ES-I3 (cell line): ENCODE measurements around the gene CCDC88B.

Source experiments
- H3K36me3 ChIP-seq: 2 replicates; pipeline ENCODE4 v1.6.1; 2013; ENCODE audit warnings: mild to moderate bottlenecking, low read length, control low read depth, moderate library complexity; ENCODE audit not compliant: insufficient read depth
- H3K4me1 ChIP-seq: 2 replicates; pipeline ENCODE4 v1.6.1; 2013; ENCODE audit warnings: mild to moderate bottlenecking, control low read depth, low read length; ENCODE audit not compliant: insufficient read depth
- H3K9ac ChIP-seq: 2 replicates; pipeline ENCODE4 v1.6.1; 2013; ENCODE audit warnings: low read depth, mild to moderate bottlenecking, low read length, moderate library complexity
- H3K9me3 ChIP-seq: 2 replicates; pipeline ENCODE4 v1.6.1; 2013; ENCODE audit warnings: mild to moderate bottlenecking, low read length, moderate library complexity; ENCODE audit not compliant: control insufficient read depth, insufficient read depth

The CCDC88B gene

DNA sequence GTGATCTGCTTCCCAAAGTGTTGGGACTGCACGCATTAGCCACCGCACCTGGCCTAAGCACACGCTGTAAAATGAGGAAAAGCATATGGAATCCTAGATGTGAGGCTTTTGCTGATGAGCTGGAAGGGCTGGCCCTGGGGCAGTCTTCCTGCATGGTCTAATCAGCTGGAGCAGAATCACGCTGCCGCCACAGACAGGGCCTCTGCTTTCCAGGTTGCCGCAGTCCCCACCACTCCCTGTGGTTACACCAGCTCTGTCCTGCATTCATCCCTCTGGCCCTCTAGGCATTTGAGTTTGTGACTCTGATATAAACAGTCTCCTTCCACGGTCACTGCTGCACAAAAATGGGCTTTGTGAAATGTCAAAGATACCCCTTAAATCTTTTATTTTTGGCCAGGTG is 36.1 kb downstream of the CCDC88B start:
- H3K36me3 ChIP-seq = no peaks in the 10 kb centered on the region

DNA sequence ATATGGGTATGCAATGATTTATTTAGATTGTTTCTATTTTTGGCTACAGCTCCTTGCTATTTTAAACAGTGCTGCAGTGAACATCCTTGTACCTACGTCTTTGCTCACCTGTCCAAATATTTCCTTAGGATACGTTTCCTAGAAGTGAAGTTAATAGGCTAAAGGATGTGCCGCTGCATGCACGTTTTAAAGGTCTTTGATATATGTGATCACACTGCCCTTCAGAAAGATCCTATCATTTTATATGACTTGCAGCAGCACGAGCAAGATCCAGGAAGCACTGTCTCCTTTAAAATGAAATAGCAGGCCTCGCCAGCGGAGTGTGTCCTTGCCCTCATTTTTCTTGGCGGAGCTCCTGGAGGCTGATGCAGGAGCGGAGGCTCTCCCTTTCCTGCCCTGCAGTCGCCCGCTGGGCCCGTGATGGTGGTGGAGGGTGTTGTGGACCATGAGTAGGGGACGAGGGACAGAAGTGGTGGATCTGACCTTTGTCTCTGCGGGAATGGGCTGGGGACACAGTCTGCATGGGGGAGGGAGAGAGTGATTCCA is 38.4 kb downstream of the CCDC88B start:
- Histone ChIP-seq H3K36me3 (no peaks in the 10 kb centered on the region), H3K4me1 (peaks cover 4% of the 10 kb centered on the region; the same call in 1 of the 2 replicates), H3K9ac (no peak overlapping the region), H3K9me3 (no peaks in the 10 kb centered on the region)

More for the DNA sequence above, 36.1 kb downstream of the CCDC88B start:
- H3K9me3 ChIP-seq = no peaks in the 10 kb centered on the region
- peaks cover 8% of the 10 kb centered on the region; the same call in 1 of the 2 replicates for H3K4me1 ChIP-seq
- no peak overlapping the region for H3K9ac ChIP-seq

DNA sequence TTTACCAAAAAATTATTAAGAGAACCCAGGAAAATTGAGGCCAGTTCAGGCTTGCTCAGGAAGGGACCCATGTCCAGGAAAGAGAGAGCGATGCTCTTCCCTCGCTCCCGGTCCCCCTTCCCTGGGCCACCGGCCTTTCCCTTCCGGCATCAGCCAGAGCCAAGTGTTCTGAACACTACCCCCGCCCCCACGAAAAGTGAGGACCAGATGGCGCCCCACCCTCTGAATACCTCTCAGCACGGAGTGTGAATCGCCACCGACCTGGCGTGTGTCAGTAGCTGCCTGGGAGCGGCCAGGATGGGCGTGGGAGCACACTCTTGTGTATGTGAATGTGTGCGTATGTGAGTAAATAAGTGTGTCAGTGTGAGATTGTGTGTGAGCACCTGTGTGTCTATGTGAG is 39.2 kb downstream of the CCDC88B start:
- Histone ChIP-seq H3K36me3 (no peaks in the 10 kb centered on the region), H3K4me1 (peaks cover 3% of the 10 kb centered on the region; the same call in 1 of the 2 replicates), H3K9ac (no peak overlapping the region), H3K9me3 (no peaks in the 10 kb centered on the region)

DNA sequence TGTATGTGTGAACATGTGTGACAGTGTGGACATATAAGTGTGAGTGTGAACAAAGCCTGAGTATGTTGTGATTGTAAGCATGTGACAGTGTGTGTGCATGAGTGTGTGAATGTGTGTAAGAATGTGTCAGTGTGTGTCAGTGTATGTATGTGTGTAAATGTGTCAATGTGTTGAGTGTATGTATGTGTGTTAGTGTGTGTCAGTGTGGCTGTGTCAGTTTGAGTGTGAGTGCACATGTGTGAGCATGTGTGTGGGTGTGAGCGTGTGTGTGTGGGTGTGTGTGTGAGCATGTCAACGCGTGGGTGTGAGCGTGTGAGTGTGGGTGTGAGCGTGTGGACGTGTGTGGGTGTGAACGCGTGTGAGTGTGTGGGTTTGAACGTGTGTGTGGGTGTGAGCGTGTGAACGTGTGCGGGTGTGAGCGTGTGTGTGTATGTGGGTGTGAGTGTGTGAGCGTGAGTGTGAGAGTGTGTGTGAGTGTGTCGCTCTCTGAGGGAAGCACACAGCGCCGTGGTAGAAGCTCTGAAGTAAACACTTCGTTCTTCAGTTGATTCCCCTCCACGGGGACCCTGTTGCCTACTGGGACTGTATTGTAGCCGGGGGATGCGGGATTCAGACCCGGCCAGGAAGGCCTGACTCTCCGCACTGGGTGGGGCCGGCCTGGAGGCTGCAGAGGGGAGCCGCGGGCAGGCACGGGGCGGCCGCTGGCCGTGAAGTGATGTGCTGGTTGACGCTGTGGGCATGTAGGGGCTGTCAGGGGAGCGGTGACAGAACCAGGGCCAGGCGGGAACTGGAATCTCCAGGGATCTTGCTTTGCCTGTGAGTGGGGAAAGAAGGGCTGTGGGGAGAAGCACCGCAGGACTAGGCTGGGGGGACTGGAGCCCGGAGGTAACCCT is 40.1 kb downstream of the CCDC88B start:
- Histone ChIP-seq H3K36me3 (no peaks in the 10 kb centered on the region), H3K9ac (no peak overlapping the region), H3K4me1 (peaks cover 6% of the 10 kb centered on the region; the same call in 1 of the 2 replicates), H3K9me3 (no peaks in the 10 kb centered on the region)

DNA sequence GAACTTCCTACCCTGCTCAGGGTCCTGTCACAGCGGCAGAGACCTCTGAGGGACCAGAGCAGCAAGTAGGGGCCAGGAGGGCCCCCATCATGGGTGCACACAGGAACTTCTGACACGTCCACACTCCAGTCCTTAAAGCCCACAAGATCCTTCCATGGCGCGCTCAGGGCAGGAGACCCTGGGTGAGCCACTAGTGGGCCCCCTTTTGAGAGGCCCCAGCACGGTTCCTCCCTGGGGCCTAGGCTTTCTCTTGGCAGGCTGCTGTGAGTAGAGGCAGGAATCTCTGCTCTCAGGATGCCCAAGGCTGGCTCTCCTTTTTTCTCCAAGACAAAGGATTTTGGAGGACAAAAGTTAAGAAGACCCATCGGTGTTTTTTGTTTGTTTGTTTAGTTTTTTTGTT is 41.3 kb downstream of the CCDC88B start:
- Histone ChIP-seq H3K36me3 (no peaks in the 10 kb centered on the region), H3K9me3 (no peaks in the 10 kb centered on the region), H3K4me1 (peaks cover 6% of the 10 kb centered on the region; the same call in 1 of the 2 replicates), H3K9ac (no peak overlapping the region)

DNA sequence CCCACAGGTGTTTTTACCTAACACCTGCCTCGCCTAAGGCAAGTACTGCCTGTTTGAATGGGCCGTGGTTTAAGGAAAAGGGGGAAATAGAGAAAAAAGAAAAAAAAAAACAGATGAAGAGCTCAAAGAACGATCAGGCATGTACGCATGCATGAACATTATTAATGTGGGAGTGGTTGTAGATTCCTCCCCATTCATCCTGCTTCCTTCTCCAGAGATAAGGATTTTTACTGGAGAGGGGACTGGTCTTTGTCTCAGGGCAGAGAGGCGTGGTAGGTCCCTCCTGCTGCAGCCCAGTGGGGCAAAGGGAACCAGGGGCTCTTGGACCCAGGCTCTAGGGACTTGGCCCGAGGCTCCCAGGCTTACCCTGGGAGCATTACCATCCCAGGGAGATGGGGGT is 42.0 kb downstream of the CCDC88B start:
- no peak overlapping the region for H3K9ac ChIP-seq
- no peaks in the 10 kb centered on the region for H3K9me3 ChIP-seq
- no peaks in the 10 kb centered on the region for H3K36me3 ChIP-seq
- peaks cover 6% of the 10 kb centered on the region; the same call in 1 of the 2 replicates for H3K4me1 ChIP-seq

DNA sequence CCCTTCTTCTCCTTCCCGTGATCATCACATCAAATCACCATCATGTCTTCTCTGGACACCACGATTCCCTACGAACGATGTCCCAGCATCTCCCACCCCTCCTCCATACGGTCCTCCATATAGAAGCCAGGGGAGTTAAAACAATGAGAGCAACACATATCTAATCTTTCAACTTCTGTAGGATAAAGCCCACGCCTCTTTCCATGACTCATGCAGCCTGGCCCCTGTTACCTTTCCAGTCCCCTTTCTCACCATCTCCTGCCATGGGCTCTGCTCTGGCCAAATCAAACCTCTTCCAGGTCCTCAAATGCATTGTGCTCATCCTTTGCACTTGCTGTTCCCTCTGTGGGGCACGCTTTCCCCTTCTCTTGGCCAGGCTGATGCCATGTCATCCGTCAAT is 42.6 kb downstream of the CCDC88B start:
- Histone ChIP-seq H3K9me3 (no peaks in the 10 kb centered on the region), H3K9ac (no peak overlapping the region), H3K4me1 (peaks cover 6% of the 10 kb centered on the region; the same call in 1 of the 2 replicates), H3K36me3 (no peaks in the 10 kb centered on the region)

DNA sequence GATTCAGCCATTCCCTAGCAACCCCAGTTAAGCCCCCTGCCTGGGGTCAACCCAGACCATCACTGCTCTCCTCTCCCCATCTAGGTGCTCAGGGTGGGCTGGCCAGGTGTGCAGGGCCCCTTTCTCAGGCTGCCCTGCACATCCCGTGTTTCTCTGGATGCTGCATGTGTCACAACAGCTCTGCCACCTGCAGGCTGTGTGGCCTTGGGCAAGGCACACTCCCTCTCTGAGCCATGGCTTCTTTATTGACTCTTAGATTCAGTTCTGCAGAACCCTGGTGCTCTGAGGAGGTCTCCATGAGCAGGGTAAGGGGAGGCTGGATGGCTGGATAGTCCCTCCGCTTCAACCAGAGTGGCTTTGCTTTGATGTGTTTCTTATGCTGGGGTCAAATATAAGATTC is 43.6 kb downstream of the CCDC88B start:
- H3K4me1 ChIP-seq = peaks cover 6% of the 10 kb centered on the region; the same call in 1 of the 2 replicates
- no peaks in the 10 kb centered on the region for H3K9me3 ChIP-seq
- no peaks in the 10 kb centered on the region for H3K36me3 ChIP-seq
- H3K9ac ChIP-seq = no peak overlapping the region

DNA sequence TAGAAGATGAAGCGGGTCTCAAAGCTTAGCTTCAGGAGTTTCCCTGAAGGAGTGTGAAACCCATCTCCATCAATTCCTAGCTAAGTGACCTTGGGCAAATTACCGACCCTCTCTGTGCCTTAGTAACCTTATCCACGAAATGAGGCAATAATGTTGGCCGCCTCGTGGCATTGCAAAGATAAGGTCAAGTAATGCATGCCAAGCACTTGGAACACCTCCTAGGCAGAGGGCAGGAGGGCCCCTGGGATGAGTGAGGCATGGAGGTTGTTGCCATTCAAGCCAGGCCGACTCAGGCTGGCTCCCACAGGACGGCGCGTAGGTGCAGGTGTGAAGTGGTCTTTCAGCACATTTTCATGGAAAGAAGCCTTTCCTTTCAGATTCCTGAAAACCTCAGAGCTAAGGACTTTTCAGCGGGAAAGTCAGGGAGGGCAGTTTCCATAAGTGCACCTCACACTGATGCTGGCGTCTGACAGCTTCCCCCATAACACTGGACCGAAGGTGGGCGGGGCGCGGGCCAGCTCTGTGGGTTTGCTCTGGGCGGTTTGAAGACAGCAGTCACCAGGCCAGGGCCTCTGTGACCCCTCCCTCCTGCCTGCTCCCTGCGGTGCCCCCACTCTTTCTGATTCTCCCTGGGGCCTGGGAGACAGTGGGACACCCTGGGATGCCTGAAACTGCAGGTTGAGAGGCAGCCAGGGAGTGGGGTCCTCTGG is 44.2 kb downstream of the CCDC88B start:
- Histone ChIP-seq H3K4me1 (peaks cover 6% of the 10 kb centered on the region; the same call in 1 of the 2 replicates), H3K9me3 (no peaks in the 10 kb centered on the region), H3K36me3 (no peaks in the 10 kb centered on the region), H3K9ac (no peak overlapping the region)

DNA sequence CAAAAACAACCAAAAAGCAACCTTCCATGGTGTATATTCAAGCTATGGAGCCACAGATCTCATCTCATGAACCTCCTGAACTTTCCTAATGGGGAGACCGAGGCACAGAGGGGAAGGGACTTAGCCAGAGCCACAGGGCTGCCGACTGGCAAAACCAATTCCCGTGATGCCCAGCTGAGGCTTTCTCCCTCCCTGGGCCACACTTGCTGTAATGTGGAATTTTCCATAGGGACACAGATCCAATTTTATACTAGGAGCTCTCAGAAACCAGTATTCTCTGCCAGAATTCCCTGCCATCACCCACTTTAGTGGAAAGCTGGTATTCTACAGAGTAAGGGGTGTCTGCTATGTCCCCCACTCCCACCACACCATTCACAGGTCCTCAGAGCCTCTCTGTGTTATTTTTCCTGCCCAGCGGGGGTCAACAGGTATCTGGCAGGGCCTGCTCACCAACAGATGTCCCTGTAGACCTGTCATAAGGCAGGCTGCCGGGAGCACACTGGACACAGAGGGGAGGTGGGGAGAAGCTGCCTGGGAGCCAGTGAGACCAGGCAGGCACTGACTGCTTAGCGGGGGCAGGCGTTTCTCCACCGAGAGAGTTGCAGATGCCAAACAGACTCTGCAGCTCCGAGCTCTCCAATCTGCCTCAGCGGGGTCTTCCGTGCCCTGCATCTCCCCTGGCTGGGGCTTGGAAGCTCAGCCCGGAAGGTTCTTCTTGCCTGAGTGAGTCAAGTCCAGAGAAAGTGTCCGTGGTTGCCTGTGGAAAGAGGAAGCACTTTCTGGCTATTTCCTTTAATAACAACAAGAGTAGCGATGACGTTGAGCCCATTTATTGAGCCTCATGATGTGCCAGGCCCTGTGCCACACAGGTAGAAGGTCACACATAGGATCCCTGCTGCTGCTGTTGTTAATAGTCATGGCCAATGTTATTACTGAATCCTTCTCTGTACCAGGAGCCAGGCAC is 45.3 kb downstream of the CCDC88B start:
- Histone ChIP-seq H3K9ac (no peak overlapping the region), H3K36me3 (no peaks in the 10 kb centered on the region), H3K4me1 (peaks cover 6% of the 10 kb centered on the region; the same call in 1 of the 2 replicates), H3K9me3 (no peaks in the 10 kb centered on the region)

DNA sequence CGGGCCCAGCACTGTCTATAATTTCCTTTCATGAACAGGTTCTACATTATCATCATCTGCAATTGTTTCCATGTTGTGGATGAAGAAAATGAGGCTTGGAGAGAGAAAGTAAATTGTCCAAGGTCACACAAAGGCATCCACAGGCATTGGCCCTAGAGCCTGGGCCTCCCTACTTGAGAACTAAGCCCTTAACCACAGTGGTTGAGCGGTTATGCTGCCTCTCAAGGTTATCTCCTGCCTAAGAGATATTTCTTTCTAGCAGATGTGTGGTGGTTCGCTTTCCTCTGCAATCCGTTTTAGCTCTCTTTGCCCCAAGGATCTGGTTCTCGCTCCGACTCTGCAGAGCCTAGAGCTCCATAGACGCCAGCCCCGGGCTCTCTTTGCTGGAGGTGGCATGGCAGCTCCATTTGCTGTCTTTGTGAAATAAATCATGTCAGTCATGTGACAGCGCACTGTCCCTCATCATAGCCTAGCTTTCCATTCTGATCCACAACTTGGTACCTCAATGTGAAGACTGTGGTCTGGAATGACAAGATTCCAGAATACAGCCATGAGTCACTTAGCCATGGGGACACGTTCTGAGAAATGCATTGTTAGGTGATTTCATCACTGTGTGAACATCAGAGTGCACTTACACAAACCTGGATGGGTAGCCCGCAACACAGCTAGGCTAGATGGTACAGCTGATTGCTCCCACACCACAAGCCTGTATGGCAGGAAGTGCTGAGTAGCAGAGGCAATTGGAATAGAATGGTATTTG is 46.1 kb downstream of the CCDC88B start:
- peaks cover 6% of the 10 kb centered on the region; the same call in 1 of the 2 replicates for H3K4me1 ChIP-seq

DNA sequence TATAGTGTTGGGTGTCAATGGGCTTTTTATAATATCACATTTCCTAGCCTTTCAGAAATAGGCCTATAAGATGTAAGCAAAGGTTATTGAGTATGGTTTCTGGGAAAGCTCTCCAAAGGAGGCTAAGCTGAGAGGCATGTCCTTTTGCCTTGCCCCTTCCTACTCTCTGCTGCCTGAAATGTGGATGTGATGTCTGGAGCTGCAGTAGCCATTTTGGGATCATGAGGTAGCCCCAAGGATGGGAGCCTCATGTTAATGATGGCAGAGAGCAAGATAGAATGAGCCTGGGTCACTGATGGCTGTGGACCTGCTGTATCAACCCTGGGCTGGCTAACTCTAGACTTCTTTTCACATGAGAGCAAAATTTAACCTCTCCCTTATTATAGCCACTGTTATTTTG is 47.9 kb downstream of the CCDC88B start:
- Histone ChIP-seq H3K9me3 (no peaks in the 10 kb centered on the region), H3K4me1 (peaks cover 6% of the 10 kb centered on the region; the same call in 1 of the 2 replicates), H3K36me3 (no peaks in the 10 kb centered on the region), H3K9ac (no peak overlapping the region)

More for the DNA sequence above, 46.1 kb downstream of the CCDC88B start:
- no peaks in the 10 kb centered on the region for H3K9me3 ChIP-seq
- no peak overlapping the region for H3K9ac ChIP-seq
- H3K36me3 ChIP-seq = no peaks in the 10 kb centered on the region

DNA sequence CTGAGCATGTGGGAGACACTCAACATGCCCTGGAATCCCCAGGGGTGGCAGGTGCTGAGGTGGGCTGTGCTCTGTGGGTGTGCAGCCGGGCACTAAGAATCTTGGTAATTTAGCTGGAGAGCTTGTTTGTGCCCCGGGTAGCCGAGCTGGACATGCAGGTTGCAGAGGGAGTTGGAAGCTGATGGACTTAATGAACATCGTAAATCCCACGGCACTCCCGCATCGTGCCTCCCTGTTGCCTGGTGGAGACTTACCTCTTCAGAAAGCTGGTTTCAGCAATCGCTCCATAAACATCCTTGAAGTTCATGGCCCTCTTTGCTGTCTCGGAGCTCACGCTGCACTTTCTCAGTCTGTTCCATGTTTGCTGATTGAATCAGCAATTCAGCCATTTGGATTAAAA is 48.9 kb downstream of the CCDC88B start:
- Histone ChIP-seq H3K9me3 (no peaks in the 10 kb centered on the region), H3K4me1 (peaks cover 5% of the 10 kb centered on the region; the same call in 1 of the 2 replicates), H3K36me3 (no peaks in the 10 kb centered on the region), H3K9ac (no peak overlapping the region)
